ENCODE data around the gene SASH1.
"Not testable (repeated sequence)": the region's sequence is repeated elsewhere in the genome, so short reads cannot be mapped to it uniquely, and the experiment has no call there.

The SASH1 gene

GRCh38 chr6:148346681-148347440 lies 4.2 kb downstream of the SASH1 start:
- H3K27me3 ChIP-seq (ENCODE audit: control insufficient read depth in 1 of 2, insufficient read depth in 2 of 2, low read length in 2 of 2), result no peaks in the 10 kb centered on the region
- H3K4me1 ChIP-seq (ENCODE audit: control insufficient read depth, insufficient read depth, low read length), result peaks cover 10% of the 10 kb centered on the region
- H3K4me3 ChIP-seq (ENCODE audit: low read length in 2 of 2), result no peak overlapping the region
- H3K9me3 ChIP-seq (ENCODE audit: control insufficient read depth in 2 of 2, low read length in 2 of 2), result no peaks in the 10 kb centered on the region
- H3K36me3 ChIP-seq (ENCODE audit: control insufficient read depth in 2 of 2, insufficient read depth in 2 of 2, low read length in 2 of 2), result no peaks in the 10 kb centered on the region
- no peak overlapping the region for H3K9ac ChIP-seq (ENCODE audit: low read length in 2 of 2)
- H3K27ac ChIP-seq (ENCODE audit: low read length), result no peak overlapping the region

DNA sequence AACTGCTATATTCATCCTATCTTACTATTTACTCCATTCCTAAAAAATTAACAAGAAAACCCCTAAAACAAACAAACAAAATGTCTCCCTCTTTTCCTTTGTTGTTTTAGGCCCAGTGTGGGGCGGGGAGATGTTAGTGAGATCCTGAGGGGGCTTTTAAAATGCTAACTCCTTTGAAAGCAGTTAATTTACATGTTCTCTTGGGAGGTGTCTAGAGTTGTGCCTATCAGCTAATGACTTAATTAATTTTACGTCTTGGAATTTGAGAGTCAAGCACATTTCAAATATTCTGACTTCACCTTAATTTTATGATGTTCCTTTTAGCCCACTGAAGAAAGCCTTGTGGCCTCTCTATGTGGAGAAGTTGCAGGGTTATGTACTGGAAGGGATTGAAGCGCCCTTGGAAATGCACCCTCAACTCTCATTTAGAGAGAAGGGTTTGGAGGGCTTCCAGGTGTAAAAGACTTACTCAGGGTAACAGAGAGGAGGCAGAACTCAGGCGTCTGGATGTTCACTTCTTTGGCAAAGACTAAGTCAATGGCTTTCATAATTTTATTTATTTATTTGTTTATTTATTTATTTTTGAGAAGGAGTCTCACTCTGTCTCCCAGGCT lies 4.9 kb downstream of the SASH1 start:
- Histone ChIP-seq H3K27me3 (ENCODE audit: control insufficient read depth in 1 of 2, insufficient read depth in 2 of 2, low read length in 2 of 2) (no peaks in the 10 kb centered on the region), H3K9ac (ENCODE audit: low read length in 2 of 2) (no peak overlapping the region), H3K4me3 (ENCODE audit: low read length in 2 of 2) (no peak overlapping the region), H3K27ac (ENCODE audit: low read length) (no peak overlapping the region), H3K36me3 (ENCODE audit: control insufficient read depth in 2 of 2, insufficient read depth in 2 of 2, low read length in 2 of 2) (no peaks in the 10 kb centered on the region), H3K4me1 (ENCODE audit: control insufficient read depth, insufficient read depth, low read length) (peaks cover 5% of the 10 kb centered on the region), H3K9me3 (ENCODE audit: control insufficient read depth in 2 of 2, low read length in 2 of 2) (no peaks in the 10 kb centered on the region)

DNA sequence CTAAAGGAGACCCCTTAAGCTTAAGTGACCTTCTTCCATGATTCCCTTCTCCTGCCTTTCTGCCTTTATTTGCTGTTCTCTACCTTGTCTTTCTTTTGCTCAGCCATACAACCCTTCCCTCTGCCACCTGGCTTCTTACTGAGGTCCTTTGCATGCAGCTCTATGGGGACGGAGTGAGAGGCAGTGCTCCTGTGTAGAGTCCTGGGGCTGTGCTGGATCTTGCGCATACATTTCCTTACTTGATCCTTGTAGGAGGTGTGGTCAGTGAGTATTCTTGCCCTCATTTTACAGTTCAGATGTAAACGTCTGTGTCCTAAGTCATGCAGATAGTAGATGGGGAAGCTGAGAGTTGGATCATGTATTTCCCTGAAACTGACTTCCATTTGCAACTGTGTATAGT lies 5.7 kb downstream of the SASH1 start:
- Histone ChIP-seq H3K9me3 (ENCODE audit: control insufficient read depth in 2 of 2, low read length in 2 of 2) (no peaks in the 10 kb centered on the region), H3K9ac (ENCODE audit: low read length in 2 of 2) (no peak overlapping the region), H3K36me3 (ENCODE audit: control insufficient read depth in 2 of 2, insufficient read depth in 2 of 2, low read length in 2 of 2) (no peaks in the 10 kb centered on the region), H3K27ac (ENCODE audit: low read length) (no peak overlapping the region), H3K27me3 (ENCODE audit: control insufficient read depth in 1 of 2, insufficient read depth in 2 of 2, low read length in 2 of 2) (no peaks in the 10 kb centered on the region), H3K4me1 (ENCODE audit: control insufficient read depth, insufficient read depth, low read length) (peaks cover 2% of the 10 kb centered on the region), H3K4me3 (ENCODE audit: low read length in 2 of 2) (no peak overlapping the region)

DNA sequence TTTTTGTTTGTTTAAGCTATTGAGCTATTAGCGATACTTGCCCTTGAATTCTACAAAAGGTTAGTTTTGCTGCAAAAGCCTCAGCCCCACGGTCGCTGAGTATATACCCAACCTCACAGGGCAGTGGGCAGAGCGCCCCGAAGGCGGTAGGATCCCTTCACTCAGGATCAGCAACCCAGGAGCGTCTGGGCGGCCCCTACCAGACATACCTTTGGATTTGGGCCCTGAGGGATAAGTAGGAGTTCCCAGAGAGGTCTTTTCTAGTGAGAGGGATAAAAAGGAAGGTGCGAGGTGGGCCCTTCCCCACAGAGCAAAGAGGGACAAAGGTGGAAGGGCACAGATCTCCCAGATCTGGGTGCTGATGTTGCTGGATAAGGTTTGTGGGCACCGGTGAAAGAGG lies 6.1 kb downstream of the SASH1 start:
- Histone ChIP-seq H3K27ac (ENCODE audit: low read length) (no peak overlapping the region), H3K27me3 (ENCODE audit: control insufficient read depth in 1 of 2, insufficient read depth in 2 of 2, low read length in 2 of 2) (no peaks in the 10 kb centered on the region), H3K4me1 (ENCODE audit: control insufficient read depth, insufficient read depth, low read length) (peaks cover 2% of the 10 kb centered on the region), H3K9ac (ENCODE audit: low read length in 2 of 2) (no peak overlapping the region), H3K36me3 (ENCODE audit: control insufficient read depth in 2 of 2, insufficient read depth in 2 of 2, low read length in 2 of 2) (no peaks in the 10 kb centered on the region), H3K4me3 (ENCODE audit: low read length in 2 of 2) (no peak overlapping the region), H3K9me3 (ENCODE audit: control insufficient read depth in 2 of 2, low read length in 2 of 2) (no peaks in the 10 kb centered on the region)

DNA sequence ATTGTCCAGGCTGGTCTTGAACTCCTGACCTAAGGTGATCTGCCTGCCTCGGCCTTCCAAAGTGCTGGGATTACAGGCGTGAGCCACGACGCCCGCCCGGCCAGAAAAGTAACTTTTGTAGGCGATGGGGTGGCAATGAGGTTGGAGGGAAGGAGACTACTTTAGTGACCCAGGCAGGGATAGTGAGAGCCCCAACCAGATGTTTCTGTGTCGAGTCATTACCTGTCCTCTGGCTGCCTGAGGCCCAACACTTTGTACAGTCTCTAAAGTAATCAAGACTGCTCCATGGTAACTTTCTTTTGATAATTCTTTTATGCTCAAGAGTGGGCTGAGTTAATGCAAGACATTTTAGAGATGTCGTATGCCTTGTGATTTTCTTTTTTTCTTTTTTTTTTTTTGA lies 6.8 kb downstream of the SASH1 start:
- Histone ChIP-seq H3K4me1 (ENCODE audit: control insufficient read depth, insufficient read depth, low read length) (peaks cover 2% of the 10 kb centered on the region), H3K27me3 (ENCODE audit: control insufficient read depth in 1 of 2, insufficient read depth in 2 of 2, low read length in 2 of 2) (no peaks in the 10 kb centered on the region), H3K9me3 (ENCODE audit: control insufficient read depth in 2 of 2, low read length in 2 of 2) (no peaks in the 10 kb centered on the region), H3K27ac (ENCODE audit: low read length) (no peak overlapping the region), H3K4me3 (ENCODE audit: low read length in 2 of 2) (no peak overlapping the region), H3K36me3 (ENCODE audit: control insufficient read depth in 2 of 2, insufficient read depth in 2 of 2, low read length in 2 of 2) (no peaks in the 10 kb centered on the region), H3K9ac (ENCODE audit: low read length in 2 of 2) (no peak overlapping the region)

DNA sequence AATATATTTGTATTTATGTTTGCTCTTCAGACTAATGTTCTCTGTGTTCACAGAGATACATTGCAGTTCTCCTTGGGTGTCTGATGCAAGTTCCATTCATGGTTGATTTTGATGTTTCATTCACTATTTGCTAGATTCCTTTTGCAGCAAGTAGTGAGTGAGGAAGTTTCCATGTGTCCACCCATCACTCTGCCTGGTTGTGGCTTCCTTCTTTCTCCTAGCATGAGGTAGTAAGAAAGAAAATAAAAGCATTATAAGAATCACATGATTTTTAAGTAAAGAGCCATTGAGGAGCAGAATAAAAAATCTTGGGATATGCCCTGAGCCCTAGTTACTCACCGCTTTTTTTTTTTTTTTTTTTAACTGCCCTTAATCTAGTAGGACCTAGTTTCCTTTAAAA lies 8.7 kb downstream of the SASH1 start:
- no peaks in the 10 kb centered on the region for H3K36me3 ChIP-seq (ENCODE audit: control insufficient read depth in 2 of 2, insufficient read depth in 2 of 2, low read length in 2 of 2)
- H3K9me3 ChIP-seq (ENCODE audit: control insufficient read depth in 2 of 2, low read length in 2 of 2), result no peaks in the 10 kb centered on the region
- no peak overlapping the region for H3K9ac ChIP-seq (ENCODE audit: low read length in 2 of 2)
- H3K27me3 ChIP-seq (ENCODE audit: control insufficient read depth in 1 of 2, insufficient read depth in 2 of 2, low read length in 2 of 2), result no peaks in the 10 kb centered on the region
- no peaks in the 10 kb centered on the region for H3K4me1 ChIP-seq (ENCODE audit: control insufficient read depth, insufficient read depth, low read length)
- H3K27ac ChIP-seq (ENCODE audit: low read length), result no peak overlapping the region
- H3K4me3 ChIP-seq (ENCODE audit: low read length in 2 of 2), result no peak overlapping the region

DNA sequence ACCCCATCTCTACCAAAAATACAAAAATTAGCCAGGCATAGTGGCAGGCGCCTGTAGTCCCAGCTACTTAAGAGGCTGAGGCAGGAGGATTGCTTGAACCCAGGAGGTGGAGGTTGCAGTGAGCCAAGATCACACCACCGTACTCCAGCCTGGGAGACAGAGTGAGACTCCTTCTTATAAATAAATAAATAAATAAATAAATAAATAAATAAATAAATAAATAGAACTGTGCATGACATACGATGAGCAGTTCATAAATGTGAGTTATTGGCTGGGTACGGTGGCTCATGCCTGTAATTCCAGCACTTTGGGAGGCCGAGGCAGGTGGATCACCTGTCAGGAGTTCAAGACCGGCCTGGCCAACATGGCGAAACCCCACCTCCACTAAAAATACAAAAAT lies 9.8 kb downstream of the SASH1 start:
- not testable (repeated sequence) for H3K4me1 ChIP-seq (ENCODE audit: control insufficient read depth, insufficient read depth, low read length); H3K27me3 ChIP-seq (ENCODE audit: control insufficient read depth in 1 of 2, insufficient read depth in 2 of 2, low read length in 2 of 2); H3K36me3 ChIP-seq (ENCODE audit: control insufficient read depth in 2 of 2, insufficient read depth in 2 of 2, low read length in 2 of 2); H3K9me3 ChIP-seq (ENCODE audit: control insufficient read depth in 2 of 2, low read length in 2 of 2); H3K27ac ChIP-seq (ENCODE audit: low read length); H3K4me3 ChIP-seq (ENCODE audit: low read length in 2 of 2); H3K9ac ChIP-seq (ENCODE audit: low read length in 2 of 2)

- Histone ChIP-seq H3K27me3 (ENCODE audit: control insufficient read depth in 1 of 2, insufficient read depth in 2 of 2, low read length in 2 of 2) (no peaks in the 10 kb centered on the region), H3K9me3 (ENCODE audit: control insufficient read depth in 2 of 2, low read length in 2 of 2) (no peaks in the 10 kb centered on the region), H3K27ac (ENCODE audit: low read length) (no peak overlapping the region), H3K4me1 (ENCODE audit: control insufficient read depth, insufficient read depth, low read length) (no peaks in the 10 kb centered on the region), H3K4me3 (ENCODE audit: low read length in 2 of 2) (no peak overlapping the region), H3K9ac (ENCODE audit: low read length in 2 of 2) (no peak overlapping the region), H3K36me3 (ENCODE audit: control insufficient read depth in 2 of 2, insufficient read depth in 2 of 2, low read length in 2 of 2) (no peaks in the 10 kb centered on the region)
Measured at GRCh38 chr6:148358196-148358785, 15.7 kb downstream of the SASH1 start.

GRCh38 chr6:148359228-148359627 lies 16.6 kb downstream of the SASH1 start:
- no peak overlapping the region for H3K27ac ChIP-seq (ENCODE audit: low read length)
- no peaks in the 10 kb centered on the region for H3K9me3 ChIP-seq (ENCODE audit: control insufficient read depth in 2 of 2, low read length in 2 of 2)
- H3K9ac ChIP-seq (ENCODE audit: low read length in 2 of 2), result no peak overlapping the region
- H3K4me1 ChIP-seq (ENCODE audit: control insufficient read depth, insufficient read depth, low read length), result no peaks in the 10 kb centered on the region
- no peaks in the 10 kb centered on the region for H3K36me3 ChIP-seq (ENCODE audit: control insufficient read depth in 2 of 2, insufficient read depth in 2 of 2, low read length in 2 of 2)
- H3K27me3 ChIP-seq (ENCODE audit: control insufficient read depth in 1 of 2, insufficient read depth in 2 of 2, low read length in 2 of 2), result no peaks in the 10 kb centered on the region
- H3K4me3 ChIP-seq (ENCODE audit: low read length in 2 of 2), result no peak overlapping the region

GRCh38 chr6:148364056-148364824 lies 21.6 kb downstream of the SASH1 start:
- peaks cover 10% of the 10 kb centered on the region for H3K4me1 ChIP-seq (ENCODE audit: control insufficient read depth, insufficient read depth, low read length)
- H3K27me3 ChIP-seq (ENCODE audit: control insufficient read depth in 1 of 2, insufficient read depth in 2 of 2, low read length in 2 of 2), result no peaks in the 10 kb centered on the region
- no peaks in the 10 kb centered on the region for H3K9me3 ChIP-seq (ENCODE audit: control insufficient read depth in 2 of 2, low read length in 2 of 2)
- H3K27ac ChIP-seq (ENCODE audit: low read length), result no peak overlapping the region
- no peaks in the 10 kb centered on the region for H3K36me3 ChIP-seq (ENCODE audit: control insufficient read depth in 2 of 2, insufficient read depth in 2 of 2, low read length in 2 of 2)
- H3K4me3 ChIP-seq (ENCODE audit: low read length in 2 of 2), result no peak overlapping the region
- H3K9ac ChIP-seq (ENCODE audit: low read length in 2 of 2), result no peak overlapping the region
